MV-4-11 (cell line): ENCODE measurements around the gene RTN1.

ENCODE experiments used
- DNase-seq: peaks from one replicate; lab custom pipeline; 2025; lab: John Stamatoyannopoulos, UW

RTN1 gene

GRCh38 chr14:59849411-59850130 lies 21.0 kb downstream of the RTN1 start:
- peak; percentile 95 for DNase-seq

DNA sequence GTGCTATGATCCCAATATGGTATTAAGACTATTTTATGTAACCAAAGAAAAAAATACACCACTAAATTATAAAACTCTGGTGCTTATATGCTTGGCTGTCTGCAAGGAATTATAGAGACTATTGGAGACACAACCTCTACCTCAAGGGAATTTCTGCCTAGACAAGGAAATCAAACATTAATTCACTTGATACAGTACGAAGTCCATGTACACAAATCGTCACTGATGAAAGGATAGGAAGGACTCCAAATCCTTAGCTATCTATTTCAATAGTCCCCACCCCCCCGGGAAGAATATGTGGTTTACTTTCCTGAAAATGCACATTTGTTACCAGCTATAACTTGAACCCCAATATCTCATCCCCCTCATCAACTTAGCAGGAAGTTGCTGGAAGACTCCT lies 21.9 kb downstream of the RTN1 start:
- no peak for DNase-seq

DNA sequence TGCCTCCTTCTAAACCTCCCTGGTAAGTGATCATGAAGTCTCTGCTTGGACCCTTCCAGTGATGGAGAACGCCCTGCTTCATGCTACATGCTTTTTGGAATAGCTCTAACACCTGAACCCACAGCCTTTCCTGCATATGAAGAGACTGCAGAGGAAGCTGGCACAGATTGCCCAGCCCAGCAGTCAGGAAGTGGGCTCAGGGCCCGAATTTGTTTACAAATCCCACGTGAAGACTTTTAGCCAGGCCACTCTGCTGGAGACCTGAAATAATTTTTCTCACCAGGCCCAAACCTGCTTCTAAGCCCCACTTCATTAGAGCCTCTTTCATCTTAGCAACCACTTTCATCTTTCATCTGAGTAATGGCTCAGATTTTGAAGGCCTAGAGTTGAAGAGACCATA lies 22.9 kb downstream of the RTN1 start:
- no peak for DNase-seq

GRCh38 chr14:59846595-59846994 lies 24.0 kb downstream of the RTN1 start:
- DNase-seq = no peak

DNA sequence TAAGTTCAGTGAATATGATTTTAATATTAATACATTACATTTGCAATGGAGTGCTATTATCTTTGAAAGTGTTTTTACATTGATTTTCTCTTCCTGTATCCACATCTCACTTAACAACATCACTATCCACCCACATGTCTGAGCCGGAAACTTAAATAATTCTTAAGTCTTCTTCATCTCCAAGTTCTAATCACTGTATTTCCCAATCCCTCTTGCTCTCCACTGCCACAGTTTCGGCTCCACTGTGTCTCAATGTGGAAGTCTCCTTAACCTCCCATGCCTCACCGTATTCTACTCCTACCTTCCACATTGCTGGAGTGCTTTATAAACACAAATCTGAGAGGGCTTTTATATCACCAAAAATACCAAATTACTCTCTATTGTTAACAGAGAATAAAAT lies 25.3 kb downstream of the RTN1 start:
- no peak for DNase-seq

GRCh38 chr14:59844186-59844812 lies 26.3 kb downstream of the RTN1 start:
- DNase-seq = no peak

GRCh38 chr14:59836116-59836515 lies 34.5 kb downstream of the RTN1 start:
- no peak for DNase-seq

- no peak for DNase-seq
These were observed 37.8 kb downstream of the RTN1 start for GRCh38 chr14:59832653-59833294.

DNA sequence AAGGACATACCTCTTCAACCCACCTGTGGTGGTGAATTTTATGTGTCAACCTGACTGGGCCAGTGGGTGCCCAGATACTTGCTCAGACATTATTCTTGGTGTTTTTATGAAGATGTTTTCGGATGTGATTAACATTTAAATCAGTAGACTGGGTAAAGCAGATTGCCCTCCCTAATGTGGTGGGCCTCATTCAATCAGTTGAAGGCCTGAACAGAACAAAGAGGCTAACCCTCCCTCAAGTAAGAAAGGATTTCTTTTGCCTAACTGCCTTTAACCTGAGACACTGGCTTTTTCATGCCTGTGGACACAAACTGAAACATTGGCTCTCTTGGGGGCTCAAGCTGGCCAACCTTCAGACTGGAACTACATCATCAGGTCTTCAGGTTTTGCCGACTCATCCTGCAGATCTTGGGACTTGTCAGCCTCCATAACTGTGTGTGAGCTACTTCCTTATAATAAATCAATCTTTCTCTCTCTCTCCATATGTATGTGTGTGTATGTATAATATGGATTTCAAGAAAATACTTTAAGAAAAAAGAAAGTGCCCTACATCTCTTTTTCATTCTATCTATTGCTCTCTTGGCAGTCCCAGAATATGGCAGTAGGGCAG lies 39.4 kb downstream of the RTN1 start:
- DNase-seq = peak; percentile 1

DNA sequence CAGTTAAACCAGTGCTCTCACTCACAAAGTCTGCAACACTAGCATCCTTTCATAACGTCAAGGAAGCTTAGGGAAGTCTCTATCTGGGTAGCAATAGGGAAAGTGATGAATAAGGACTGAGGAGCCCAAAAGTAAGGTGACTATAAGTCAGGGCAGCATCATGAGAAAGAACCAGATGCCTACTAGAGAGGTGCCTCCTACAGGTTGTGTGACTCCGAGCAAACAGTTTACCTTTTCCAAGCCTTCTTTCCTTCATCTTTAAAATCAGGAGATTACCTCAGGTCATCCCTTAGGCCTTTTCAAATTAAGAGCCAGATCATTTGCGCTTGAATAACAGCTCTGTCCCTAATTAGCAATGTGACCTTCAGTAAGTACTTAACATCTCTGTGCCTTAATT lies 40.2 kb downstream of the RTN1 start:
- DNase-seq = no peak

GRCh38 chr14:59829469-59830337 lies 40.9 kb downstream of the RTN1 start:
- DNase-seq = no peak

DNA sequence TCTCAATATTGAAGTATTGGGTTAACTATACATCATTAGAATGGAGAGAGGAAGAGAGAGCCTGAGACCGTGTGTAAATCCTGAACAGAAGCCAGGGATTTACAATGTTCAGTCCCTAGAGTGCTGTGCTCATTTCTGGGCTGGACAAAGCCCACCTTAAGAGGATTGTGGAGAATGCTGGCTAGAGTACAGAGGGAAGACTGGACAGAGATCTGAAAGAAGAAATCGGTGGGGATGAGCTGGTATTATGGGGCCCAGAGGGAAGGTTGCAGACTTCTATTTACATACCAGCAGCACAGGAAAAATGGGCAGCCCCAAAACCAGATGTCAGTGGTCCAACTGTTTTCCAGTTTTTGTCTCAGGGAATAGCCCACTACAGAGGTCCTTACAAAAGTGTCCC lies 42.3 kb downstream of the RTN1 start:
- DNase-seq = no peak

GRCh38 chr14:59827401-59827800 lies 43.2 kb downstream of the RTN1 start:
- DNase-seq = no peak

DNA sequence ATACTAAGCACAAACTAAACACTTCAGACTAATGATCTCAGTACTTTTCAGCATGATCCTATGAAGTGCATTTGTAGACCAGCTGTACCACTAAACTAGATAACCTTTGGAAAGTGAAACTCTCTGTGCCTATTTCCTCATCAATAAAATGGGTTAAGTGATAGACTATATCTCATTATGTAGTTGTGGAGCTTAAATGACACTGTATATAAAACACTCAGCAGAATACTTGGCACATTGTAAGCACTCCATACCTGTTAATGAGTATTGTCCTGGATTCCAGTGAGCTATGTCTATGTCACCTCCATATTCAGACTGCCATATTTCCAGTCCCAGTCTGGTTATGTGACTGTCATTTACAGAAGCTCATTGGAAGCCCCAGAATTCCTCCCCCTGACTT lies 44.4 kb downstream of the RTN1 start:
- no peak for DNase-seq

DNA sequence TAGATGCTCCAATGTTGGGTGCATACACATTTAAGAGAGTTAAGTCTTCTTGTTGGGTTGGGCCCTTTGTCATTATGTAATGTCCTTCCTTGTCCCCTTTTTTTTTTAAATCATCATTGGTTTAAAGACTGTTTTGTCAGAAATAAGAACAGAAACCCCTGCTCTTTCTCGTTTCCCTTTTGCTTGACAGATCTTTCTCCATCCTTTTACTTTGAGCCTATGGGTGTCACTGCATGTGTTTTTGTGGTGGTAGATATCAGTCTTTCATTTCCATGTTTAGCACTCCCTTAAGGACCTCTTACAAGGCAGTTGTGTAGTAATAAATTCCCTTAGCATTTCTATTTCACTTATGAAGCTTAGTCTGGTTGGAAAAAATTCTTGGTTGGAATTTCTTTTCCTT lies 47.4 kb downstream of the RTN1 start:
- DNase-seq = peak; percentile 90

DNA sequence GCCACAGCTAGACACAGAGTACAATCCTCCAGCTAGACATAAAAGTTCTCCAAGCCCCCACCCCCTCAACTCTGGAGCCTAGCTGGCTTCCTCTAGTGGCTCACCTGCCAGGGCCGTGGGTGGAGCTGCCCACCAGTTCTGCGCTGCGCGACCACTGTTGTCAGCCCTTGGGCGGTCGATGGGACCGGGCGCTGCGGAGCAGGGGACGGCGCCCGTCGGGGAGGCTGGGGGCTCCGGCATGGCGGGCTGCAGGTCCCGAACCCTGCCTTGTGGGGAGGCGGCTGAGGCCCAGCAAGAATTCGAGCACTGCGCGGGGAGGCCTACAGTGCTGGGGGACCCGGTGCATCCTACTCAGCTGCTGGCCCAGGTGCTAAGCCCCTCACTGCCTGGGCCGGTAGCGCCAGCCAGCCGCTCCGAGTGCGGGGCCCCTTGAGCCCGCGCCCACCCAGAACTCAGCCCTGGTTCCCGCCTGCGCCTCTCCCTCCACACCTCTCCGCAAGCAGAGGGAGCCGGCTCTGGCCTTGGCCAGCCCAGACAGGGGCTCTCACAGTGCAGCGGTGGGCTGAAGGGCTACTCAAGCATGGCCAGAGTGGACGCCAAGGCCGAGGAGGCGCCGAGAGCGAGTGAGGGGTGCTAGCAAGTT lies 51.0 kb downstream of the RTN1 start:
- no peak for DNase-seq

DNA sequence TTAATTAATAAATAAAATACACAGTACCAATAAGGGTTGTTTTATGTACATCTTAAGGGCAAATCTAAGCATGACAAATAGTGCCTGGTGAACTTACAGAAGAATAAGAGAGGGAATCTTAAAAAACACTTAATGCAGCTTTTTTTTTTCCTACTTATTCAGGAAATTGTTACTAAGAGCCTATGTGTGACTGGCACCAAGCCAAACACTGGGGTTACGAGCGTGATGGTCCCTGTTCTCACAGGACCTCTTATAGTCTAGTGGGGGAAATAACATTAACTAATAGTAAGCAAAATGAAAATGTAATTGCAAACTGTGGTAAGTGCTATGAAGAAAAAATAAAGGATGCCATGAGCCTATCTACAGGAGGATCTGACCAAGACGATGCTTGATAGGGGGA lies 53.6 kb downstream of the RTN1 start:
- DNase-seq = no peak

DNA sequence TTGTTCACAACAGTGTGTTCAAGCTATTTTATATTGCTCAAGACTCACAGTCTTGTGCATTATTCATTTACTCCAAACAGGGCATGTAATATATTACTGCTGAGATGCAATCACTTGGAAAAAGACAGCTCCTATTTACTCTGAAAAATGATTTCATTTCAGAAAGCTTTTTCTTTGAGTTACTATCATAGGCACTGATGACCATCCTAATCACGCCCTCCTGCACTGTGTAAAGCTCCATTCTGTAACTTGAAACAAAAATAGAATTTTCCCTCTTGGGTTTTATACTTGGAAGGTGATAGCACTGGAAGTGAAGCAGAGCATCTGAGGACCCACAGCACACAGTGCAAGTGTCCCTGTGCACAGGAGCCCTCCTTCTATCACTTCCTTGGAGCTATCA lies 55.6 kb downstream of the RTN1 start:
- DNase-seq = no peak

- no peak for DNase-seq
These were observed 58.8 kb downstream of the RTN1 start for GRCh38 chr14:59811815-59812214.

DNA sequence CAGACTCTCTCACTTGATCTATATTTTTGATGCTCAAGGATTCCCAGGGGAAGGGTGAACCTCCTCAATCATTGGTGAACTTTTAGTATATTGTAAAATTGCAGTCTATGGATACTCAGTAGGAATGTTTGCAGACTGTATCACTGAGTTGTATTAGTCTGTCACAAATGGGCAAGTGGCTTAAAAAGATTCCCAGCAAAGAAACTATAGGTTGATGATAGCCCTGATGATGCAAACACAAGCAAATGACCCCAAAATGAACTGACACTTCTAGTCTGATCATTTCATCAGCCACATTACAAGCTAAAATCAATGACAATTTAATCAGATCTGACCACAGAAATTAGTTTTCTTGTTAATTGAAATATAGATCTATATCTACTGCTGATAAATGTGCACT lies 59.5 kb downstream of the RTN1 start:
- DNase-seq = no peak

DNA sequence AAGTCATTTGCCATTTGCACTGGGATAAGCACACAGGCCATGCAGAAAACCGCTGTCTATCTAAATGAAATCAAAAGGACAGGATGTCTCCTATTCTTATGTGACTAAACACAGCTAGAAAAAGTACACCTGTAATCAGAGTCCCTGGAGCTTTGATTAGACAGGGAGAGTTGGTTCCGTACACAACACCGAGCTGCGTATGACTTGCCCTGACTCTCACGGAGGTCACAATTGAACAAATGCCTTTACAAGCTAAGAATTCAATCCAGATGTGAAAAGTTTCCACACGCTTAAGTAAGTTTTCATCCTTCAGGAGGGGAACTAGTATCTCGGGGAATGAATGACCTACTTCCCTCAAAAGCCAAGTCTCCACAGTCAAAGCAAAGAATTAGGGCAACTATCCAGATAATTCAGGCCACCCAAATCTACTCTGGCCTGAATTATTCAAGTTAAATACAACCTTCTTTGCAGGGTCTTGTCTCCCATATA lies 67.5 kb downstream of the RTN1 start:
- DNase-seq = no peak
